Measurements from ENCODE around the gene CSN1S1. TPM values are rescaled to one million over a fixed set of nuclear protein-coding genes. Genes with fewer than 3 reads are reported as not detected.

CSN1S1 gene
- total RNA-seq, 1 donor from 2014 or later, result not detected

DNA sequence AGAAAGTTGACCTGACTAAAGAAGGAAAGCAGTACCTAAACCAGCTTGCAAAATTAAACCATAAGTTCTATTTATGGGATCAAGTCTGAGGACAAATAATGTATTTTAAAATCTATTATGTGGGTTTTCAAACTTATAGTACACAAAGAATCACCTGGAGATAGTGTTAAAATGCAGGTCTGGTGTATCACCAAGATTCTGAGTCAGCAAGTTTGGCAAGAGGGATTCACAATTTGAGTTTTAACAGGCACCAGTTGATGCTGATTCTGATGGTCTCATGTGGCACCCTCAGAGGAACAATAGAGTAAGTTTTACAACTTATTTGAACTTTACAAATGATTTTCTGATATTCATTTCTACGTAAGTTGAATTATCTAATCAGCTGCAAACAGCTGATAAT lies 55.8 kb downstream of the CSN1S1 start:
- no peak for DNase-seq (ENCODE audit: low read depth)
- TF ChIP-seq, protein P1, sequence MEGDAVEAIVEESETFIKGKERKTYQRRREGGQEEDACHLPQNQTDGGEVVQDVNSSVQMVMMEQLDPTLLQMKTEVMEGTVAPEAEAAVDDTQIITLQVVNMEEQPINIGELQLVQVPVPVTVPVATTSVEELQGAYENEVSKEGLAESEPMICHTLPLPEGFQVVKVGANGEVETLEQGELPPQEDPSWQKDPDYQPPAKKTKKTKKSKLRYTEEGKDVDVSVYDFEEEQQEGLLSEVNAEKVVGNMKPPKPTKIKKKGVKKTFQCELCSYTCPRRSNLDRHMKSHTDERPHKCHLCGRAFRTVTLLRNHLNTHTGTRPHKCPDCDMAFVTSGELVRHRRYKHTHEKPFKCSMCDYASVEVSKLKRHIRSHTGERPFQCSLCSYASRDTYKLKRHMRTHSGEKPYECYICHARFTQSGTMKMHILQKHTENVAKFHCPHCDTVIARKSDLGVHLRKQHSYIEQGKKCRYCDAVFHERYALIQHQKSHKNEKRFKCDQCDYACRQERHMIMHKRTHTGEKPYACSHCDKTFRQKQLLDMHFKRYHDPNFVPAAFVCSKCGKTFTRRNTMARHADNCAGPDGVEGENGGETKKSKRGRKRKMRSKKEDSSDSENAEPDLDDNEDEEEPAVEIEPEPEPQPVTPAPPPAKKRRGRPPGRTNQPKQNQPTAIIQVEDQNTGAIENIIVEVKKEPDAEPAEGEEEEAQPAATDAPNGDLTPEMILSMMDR (conservative IDR thresholded peaks at IDR 0.05; ENCODE audit: low read depth, low read length), result no peak
- no peak overlapping the region for H3K4me3 ChIP-seq (ENCODE audit: low read depth, low read length)

DNA sequence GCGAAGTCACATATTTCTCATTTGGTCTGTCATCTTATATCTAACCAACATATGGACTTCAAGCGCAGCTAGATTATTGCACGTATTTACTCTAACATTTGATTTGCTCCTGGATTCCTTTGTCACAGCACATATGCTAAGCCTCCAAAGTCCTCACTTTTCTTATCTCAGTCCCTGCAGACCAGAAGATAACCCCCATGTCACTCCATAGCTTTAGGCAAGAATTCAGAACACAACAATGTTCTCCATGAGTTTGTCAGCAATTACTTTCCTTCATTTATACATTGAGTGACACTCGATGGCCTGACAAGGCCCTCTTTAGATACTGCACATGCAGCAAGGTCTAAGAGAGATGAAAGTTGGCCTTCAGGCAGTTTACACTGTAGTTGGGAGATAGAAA lies 60.1 kb downstream of the CSN1S1 start:
- DNase-seq (ENCODE audit: low read depth), result no peak
- TF ChIP-seq, protein P1 (conservative IDR thresholded peaks at IDR 0.05; ENCODE audit: low read depth, low read length), result no peak
- H3K4me3 ChIP-seq (ENCODE audit: low read depth, low read length), result no peak overlapping the region

DNA sequence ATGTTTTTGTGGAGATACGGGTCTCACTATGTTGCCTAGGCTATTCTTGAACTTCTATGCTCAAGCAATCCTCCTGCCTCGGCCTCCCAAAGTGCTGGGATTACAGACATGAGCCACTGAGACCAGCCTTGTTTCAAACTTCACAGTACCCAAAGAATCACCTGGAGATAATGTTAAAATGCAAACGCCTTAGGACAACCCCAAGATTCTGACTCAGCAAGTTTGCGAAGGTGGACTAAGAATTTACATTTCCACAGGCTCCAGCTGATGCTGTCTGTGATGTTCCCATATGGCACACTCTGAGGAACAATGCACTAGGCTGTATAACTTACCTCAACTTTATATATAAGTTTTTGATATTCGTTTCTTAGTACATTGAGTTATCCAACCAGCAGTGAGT lies 63.9 kb downstream of the CSN1S1 start:
- no peak for DNase-seq (ENCODE audit: low read depth)
- no peak overlapping the region for H3K4me3 ChIP-seq (ENCODE audit: low read depth, low read length)
- TF ChIP-seq, protein P1 (conservative IDR thresholded peaks at IDR 0.05; ENCODE audit: low read depth, low read length), result no peak

DNA sequence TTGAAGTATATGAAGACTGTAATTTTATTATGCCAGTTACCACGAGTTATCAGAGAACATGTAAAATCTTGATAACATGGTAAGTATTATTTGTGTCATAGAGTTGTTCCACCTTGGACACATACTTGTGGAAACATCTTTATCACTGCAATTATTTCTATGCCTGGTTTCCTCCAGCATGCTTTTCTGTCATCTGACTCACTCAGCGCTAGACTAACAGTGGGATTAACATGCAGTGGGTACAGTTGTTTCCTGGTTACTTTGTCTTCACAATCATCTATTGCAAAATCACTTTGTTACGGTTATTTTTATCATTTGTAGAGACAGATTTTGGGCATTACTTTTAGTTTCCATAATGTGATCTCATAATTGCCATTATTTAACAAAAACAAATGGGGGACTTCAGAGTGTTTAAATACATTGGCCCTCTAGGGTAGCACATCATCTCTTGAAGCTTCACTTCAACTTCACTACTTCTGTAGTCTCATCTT lies 64.7 kb downstream of the CSN1S1 start, which contains the start of gene STATH:
Gene STATH, plus strand, starts transcription at position 441 of the 491 bp plus-strand sequence. CDS start 2,472 bp downstream, outside the sequence.
- no peak for DNase-seq (ENCODE audit: low read depth)
- TF ChIP-seq, protein P1 (conservative IDR thresholded peaks at IDR 0.05; ENCODE audit: low read depth, low read length), result no peak
- no peak within 1 kb of the TSS for H3K4me3 ChIP-seq (ENCODE audit: low read depth, low read length)

Other genes with a start within 250 kb of the CSN1S1 start
- not detected in 2 replicates for gene SULT1B1, start 170.4 kb upstream of the CSN1S1 start, total RNA-seq
- 0.43 TPM in 1 of 2 replicates, not detected in the other for gene SULT1E1, start 70.9 kb upstream of the CSN1S1 start, total RNA-seq
- gene CSN2, start 34.7 kb downstream of the CSN1S1 start, total RNA-seq, result not detected in 2 replicates
- not detected in 2 replicates for gene STATH, start 64.9 kb downstream of the CSN1S1 start, total RNA-seq
- gene HTN3, start 97.4 kb downstream of the CSN1S1 start, total RNA-seq, result not detected in 2 replicates
- not detected in 2 replicates for gene HTN1, start 119.4 kb downstream of the CSN1S1 start, total RNA-seq
- not detected in 2 replicates for gene PRR27, start 223.2 kb downstream of the CSN1S1 start, total RNA-seq

All from epithelial cell of proximal tubule (primary cell).